Omental fat pad (tissue), 4 donors: ENCODE data around the gene SLC34A2. TPM values are rescaled to one million over a fixed set of nuclear protein-coding genes. Genes with fewer than 3 reads are reported as not detected.
"Not testable (repeated sequence)": the region's sequence is repeated elsewhere in the genome, so short reads cannot be mapped to it uniquely, and the experiment has no call there.

Experiments
- ATAC-seq: fragments of 150-250 bp; one replicate; pipeline ENCODE4 v1.9.1; 2016; ENCODE audit warnings: mild to moderate bottlenecking, moderate library complexity; ENCODE audit not compliant: low FRiP score
- DNase-seq: peaks from one replicate; pipeline ENCODE4 v3.0.0-alpha.2; 2019; ENCODE audit warnings: low spot score
- total RNA-seq, 4 donors: library from RNA; depleted of rRNA; stranded (reverse); fragments of >200 nt; gene quantifications; one replicate each; pipeline ENCODE4 v1.1.0, GENCODE V29; 2016
- TF ChIP-seq, protein P1 (sequence below), 3 donors: fragments of 450-650 bp; IDR thresholded peaks; one replicate each; pipeline ENCODE4 v1.5.1; 2016 to 2017; ENCODE audit warnings: antibody characterized with exemption in 3 of 3, mild to moderate bottlenecking in 3 of 3, moderate library complexity in 2 of 3

SLC34A2 gene
- under 1 TPM in 1 of 4 donors, not detected in 3; 0.19 TPM for total RNA-seq

GRCh38 chr4:25654971-25655963, at the start of gene SLC34A2:
SLC34A2 (plus strand) TSS chr4:25655851; CDS start chr4:25662501, 6,650 bp downstream.
- ATAC-seq (no peak), DNase-seq (no peak)

DNA sequence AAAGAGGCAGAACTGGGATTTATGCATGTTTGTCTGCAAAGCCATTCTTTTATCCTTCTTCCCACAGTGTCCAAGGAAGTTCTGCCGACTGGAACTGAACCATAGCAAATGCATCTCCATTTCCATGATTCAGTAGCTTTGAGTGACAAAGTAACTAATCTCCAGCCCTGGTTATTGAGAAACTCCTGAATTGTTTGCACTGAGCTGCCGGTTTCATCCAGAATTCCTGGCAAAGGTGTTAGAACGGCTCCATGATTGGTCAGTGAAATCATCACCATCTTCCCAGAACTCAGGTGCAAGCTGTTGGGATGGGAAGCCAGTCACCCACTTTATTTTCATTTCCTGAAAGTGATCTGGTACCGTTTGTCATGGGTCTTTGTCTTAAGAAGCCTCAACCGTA, 47.0 kb upstream of the SLC34A2 start:
- TF ChIP-seq, protein P1, sequence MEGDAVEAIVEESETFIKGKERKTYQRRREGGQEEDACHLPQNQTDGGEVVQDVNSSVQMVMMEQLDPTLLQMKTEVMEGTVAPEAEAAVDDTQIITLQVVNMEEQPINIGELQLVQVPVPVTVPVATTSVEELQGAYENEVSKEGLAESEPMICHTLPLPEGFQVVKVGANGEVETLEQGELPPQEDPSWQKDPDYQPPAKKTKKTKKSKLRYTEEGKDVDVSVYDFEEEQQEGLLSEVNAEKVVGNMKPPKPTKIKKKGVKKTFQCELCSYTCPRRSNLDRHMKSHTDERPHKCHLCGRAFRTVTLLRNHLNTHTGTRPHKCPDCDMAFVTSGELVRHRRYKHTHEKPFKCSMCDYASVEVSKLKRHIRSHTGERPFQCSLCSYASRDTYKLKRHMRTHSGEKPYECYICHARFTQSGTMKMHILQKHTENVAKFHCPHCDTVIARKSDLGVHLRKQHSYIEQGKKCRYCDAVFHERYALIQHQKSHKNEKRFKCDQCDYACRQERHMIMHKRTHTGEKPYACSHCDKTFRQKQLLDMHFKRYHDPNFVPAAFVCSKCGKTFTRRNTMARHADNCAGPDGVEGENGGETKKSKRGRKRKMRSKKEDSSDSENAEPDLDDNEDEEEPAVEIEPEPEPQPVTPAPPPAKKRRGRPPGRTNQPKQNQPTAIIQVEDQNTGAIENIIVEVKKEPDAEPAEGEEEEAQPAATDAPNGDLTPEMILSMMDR (IDR thresholded peaks at IDR 0.05): no peak
- no peak for DNase-seq
- ATAC-seq: no peak

More at GRCh38 chr4:25654971-25655963, at the start of gene SLC34A2:
- TF ChIP-seq, protein P1 (IDR thresholded peaks at IDR 0.05): no peak

- ATAC-seq: no peak
- no peak for DNase-seq
- TF ChIP-seq, protein P1 (IDR thresholded peaks at IDR 0.05): no peak
Measured at GRCh38 chr4:25609976-25610375, 45.7 kb upstream of the SLC34A2 start.

DNA sequence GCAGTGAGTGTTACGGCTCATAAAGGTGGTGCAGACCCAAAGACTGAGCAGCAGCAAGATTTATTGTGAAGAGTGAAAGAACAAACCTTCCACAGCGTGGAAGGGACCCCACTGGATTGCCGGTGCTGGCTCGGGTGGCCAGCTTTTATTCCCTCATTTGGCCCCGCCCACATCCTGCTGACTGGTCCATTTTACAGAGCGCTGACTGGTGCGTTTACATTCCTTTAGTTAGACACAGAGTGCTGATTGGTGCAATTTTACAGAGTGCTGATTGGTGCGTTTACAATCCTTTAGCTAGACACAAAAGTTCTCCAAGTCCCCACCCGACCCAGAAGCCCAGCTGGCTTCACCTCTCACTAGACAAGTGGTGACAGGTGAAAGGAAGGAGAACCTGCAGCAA, 42.0 kb upstream of the SLC34A2 start:
- ATAC-seq, DNase-seq: not testable (repeated sequence)

DNA sequence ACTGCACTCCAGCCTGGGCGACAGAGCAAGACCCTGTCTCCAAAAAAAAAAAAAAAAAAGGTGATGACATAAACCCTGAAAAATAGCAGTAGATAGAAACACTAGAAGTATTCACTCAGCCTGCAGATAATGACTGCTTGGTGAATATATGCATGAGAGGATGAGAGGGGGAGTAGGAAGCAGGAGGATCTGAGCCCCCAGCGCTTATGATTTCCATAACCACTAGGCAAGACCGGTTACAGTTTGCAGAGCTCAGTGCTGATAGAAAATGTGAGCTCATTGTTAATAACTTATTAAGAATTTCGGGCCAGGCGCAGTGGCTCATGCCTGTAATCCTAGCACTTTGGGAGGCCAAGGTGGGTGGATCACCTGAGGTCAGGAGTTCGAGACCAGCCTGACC, 40.8 kb upstream of the SLC34A2 start:
- TF ChIP-seq, protein P1 (IDR thresholded peaks at IDR 0.05): no peak
- ATAC-seq (no peak), DNase-seq (no peak)

DNA sequence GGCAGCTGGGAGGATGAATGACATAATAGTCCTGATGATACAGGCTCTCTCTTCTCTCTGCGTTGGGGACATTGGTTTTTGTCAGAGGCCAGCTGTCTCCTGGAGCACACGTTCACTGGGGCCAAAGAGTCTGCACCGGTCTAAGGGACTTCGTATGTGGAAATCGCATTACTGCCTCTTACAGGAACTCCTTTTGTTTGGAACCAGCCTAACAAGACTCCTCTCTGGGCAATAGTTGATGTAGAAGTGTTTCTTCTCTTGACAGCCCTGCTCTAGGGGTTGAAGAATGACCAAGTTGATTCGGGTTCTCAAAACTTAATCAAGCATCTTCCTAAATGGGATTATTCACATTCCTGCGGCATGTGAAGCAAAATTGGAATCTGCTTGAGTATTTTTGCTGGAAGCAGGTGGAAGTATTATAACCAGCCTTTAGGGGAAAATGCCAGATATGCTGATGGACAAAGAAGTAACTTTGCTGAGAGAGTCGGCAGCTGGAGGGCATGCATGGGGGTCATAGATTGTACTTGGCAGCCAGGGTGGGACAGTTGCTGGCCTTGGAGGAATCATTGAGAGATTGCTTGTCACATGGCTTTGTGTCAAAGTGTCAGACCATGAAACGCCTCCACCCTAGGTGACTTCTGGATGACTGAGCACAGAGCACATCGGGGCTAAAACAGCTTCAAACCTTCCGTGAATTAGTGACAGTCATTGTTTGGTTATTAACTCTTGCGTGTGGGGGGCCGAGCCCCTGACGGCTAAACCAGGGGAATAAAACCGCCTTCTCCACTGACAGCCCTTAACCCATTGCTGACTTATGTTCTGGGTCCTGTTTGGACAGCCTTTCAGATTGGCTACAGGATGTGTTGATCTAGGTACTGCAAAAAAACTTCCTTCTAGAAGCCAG, 34.4 kb upstream of the SLC34A2 start:
- DNase-seq (no peak), ATAC-seq (no peak)
- TF ChIP-seq, protein P1 (IDR thresholded peaks at IDR 0.05): no peak

GRCh38 chr4:25624616-25625015, 31.0 kb upstream of the SLC34A2 start:
- no peak for ATAC-seq
- no peak for DNase-seq
- TF ChIP-seq, protein P1 (IDR thresholded peaks at IDR 0.05): no peak
